GM04504 (cell line): ENCODE measurements around the gene FUBP1.
"Not testable (repeated sequence)": the region's sequence is repeated elsewhere in the genome, so short reads cannot be mapped to it uniquely, and the experiment has no call there.

Source experiments
- DNase-seq: peaks from one replicate; pipeline ENCODE4 v3.0.0-alpha.2; 2012; ENCODE audit warnings: low read depth

The FUBP1 gene

GRCh38 chr1:77945345-77945744 lies 33.5 kb downstream of the FUBP1 start:
- no peak for DNase-seq

GRCh38 chr1:77942400-77943140 lies 36.3 kb downstream of the FUBP1 start:
- DNase-seq: no peak

DNA sequence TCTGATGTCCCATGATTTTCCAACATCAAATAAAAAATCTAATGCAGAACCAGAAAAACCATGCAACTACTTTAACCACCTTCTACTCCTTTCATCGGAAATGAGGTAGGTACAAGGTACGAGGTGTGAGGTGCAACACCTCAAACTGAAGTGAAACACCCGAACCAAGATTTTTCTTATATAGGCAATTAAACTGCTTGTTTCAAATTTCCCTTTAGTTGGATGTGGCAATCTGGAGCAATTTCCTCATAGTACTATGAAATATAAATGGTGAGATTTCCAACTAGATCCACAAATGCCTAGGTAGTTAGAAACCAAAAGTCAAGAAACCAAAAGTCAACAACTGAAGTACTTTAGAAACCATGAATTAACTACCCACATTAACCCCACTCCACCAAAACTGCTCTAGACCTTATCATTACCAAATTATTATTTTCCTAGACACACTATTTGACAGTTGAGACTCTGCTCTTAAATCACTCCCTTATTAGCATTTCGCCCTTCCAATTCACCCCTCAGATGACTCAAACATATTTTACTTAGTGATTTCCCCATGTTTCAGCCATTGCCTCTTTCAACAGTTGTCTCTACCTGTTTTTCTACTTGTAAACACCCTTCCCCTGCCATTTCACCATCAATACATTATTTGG lies 37.8 kb downstream of the FUBP1 start:
- DNase-seq: no peak

DNA sequence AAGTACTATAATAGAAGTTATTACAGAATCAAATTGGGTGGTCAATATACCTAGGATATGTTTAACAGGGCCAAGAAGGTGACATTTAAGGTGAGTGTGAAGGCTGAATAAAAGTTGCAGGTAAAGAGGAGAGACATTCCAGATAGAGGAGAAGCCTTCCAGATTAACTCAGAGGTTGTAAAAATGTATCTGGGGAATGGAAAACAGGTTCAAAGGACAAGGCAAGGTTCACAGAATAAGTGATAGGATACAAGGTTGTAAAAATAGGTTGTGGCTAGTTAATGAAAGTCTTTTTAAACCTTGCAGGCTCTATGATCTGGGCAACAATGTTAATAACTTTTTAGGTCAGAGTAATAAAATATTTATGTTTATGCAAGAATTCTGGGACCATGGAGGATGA lies 40.2 kb downstream of the FUBP1 start:
- no peak for DNase-seq

DNA sequence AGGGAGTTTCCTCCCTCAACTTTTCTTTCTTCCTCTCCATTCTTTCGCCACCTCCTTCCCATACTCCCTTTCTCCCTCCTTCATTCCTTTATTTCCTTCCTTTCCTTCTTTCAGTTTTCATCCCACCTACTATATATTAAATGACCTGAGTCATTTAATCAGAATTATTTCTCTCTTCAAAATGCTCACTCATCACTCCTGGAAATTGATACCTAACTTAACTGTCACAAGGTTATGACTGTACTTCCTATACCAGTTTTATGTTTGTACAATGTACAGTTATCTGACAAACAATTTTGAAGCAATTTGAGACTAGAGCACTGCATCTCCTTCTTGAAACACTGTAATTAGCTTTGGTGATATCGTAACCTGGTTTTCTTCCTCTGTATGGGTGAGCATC lies 49.1 kb downstream of the FUBP1 start:
- no peak for DNase-seq

DNA sequence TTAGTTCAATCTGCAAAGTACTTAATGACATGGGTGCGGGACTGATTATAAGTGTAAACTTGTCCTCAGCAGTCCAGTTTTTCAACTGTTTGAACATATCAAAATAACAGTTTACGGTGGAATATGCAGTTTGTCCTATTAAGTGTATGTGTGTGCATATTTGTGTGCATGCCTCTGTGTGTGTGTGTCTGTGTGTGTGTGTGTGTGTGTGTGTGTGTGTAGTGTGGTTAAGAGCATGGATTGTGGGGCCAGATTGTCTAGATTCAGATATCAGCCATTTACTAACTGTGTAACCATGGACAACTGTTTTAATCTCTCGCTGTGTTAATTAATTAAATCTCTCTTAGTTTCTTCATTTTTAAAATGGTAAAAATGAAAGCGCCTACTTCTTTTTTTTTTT lies 51.5 kb downstream of the FUBP1 start:
- DNase-seq: no peak

DNA sequence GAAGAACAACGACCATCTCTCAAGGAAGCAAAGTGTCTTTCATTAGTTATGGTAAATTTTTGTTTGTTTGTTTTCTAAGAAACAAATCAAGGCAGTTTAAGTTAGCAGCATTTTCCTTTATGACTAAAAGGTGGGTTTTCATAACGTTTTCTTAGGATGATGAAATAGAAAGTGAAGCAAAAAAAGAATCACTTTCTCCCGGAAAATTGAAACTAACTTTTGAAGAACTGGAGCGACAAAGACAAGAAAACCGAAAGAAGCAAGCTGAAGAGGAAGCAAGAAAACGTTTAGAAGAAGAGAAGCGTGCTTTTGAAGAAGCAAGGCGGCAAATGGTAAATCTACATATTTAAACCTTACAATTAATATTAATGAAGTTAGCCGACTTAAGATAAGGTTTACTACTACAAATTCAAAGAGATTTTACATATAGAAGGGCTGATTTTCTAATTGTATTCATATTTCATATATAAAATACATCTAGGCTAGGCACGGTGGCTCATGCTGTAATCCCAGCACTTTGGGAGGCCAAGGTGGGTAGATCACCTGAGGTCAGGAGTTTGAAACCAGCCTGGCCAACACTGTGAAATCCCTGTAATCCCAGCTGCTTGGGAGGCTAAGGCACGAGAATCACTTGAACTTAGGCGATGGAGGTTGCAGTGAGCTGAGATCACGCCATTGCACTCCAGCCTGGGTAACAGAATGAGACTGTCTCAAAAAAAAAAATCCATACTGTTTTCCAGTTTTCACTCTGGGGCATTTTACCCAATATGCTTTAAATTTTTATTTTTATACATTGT lies 52.1 kb downstream of the FUBP1 start:
- no peak for DNase-seq

- DNase-seq: no peak
Measured at GRCh38 chr1:77925956-77926355, 52.9 kb downstream of the FUBP1 start.

- peak; percentile 48 for DNase-seq
Measured at GRCh38 chr1:77925518-77925917, 53.4 kb downstream of the FUBP1 start.

DNA sequence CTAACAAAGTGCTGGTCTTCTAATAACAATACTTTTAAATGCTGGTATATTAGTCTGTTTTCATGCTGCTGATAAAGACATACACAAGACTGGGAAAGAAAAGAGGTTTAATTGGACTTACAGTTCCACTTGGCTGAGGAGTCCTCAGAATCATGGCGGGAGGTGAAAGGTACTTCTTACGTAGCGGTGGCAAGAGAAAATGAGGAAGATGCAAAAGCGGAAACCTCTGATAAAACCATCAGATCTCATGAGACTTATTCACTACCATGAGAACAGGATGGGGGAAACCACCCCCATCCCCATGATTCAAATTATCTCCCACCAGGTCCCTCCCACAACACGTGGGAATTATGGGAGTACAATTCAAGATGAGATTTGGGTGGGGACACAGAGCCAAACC lies 60.0 kb downstream of the FUBP1 start:
- DNase-seq: not testable (repeated sequence)

- no peak for DNase-seq
Measured at GRCh38 chr1:77910116-77910515, 68.8 kb downstream of the FUBP1 start.

DNA sequence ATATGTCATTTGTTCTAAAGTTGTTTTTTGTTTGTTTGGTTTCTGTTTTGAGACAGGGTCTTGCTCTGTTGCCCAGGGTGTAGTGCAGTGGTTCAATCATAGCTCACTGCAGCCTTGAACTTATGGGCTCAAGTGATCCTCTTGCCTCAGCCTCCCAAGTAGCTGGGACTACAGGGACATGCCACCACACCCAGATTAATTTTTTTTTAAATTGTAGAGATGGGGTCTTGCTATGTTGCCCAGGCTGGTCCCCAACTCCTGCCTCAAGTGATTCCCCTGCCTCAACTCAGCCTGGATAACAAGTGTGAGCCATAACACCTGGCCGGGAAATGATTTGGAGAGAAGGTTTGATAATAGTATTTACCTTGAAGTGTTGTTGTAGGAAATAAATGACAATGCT lies 72.2 kb downstream of the FUBP1 start:
- no peak for DNase-seq

GRCh38 chr1:77906019-77906545 lies 72.8 kb downstream of the FUBP1 start:
- DNase-seq: no peak

GRCh38 chr1:77905603-77906002 lies 73.3 kb downstream of the FUBP1 start:
- no peak for DNase-seq

DNA sequence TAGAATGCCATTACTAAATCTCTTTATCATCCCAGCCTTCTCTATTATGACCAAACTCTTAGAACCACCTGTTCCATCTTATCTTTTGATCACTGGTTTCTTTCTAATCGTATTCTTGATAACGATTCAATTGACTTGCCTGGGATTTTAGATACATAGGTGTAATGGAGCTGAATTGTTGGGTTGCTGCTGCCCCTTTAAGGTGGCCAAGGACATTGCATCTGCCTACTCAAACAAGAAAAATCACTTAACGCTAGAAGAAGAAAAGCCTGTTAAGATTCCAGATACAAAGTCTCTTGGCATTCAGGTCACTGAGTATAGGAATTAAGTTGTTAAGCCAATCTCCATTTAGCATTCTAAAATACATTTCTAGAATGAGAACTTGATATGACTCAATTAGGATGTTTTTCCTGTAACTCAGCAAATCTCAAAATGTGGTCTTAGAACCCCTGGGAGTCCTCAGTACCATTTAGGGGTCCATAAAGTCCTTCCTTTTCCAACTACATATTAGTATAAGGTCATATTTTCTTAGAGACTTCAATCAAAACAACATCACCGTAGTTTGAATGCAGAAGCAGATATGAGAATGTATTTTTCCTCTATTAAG lies 78.1 kb downstream of the FUBP1 start:
- DNase-seq: peak; percentile 17

DNA sequence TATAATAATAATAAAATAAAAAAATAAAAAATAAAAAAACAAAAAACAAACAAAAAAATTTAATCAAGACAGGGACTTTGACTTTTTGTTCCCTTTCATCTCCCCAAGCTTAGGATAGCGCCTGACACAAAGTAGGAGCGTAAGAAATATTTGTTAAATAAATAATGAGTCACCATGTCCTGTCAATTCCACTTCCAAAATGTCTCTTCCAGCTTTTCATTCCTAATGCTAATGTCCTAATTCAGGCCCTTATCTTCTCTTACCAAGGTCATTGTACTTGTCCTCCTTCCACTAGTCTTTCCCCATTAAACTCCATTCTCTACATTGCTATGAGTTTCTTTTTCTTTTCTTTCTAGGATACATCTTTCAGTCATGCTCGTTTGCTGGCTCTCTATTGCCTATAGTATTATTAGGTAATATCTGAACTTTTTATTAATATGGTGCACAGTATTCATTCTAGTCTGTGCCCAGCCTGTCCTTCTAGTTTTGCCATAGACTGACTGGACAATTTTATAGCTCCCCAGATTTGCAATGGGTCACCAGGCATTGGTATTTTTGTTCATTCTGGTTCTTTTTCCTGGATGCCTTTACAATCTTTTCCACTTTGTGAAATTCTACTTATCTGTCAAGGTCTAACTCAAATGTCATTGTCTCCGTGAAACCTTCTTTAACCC lies 79.1 kb downstream of the FUBP1 start:
- DNase-seq: no peak
